ENCODE results near the gene RYR3. TPM values are rescaled to one million over a fixed set of nuclear protein-coding genes. Genes with fewer than 3 reads are reported as not detected.

RYR3 gene
- total and polyA plus RNA-seq, 4 donors = 0.88 to 23.1 (median 13.8) TPM

GRCh38 chr15:33380406-33380805 is 69.6 kb downstream of the RYR3 start:
- intact Hi-C loops (cut with DNase I) = loop anchor here in 1 of 2 donors (10.0 kb wide), 1 partner anchor 254 kb away; no protein-coding TSS in a partner anchor
- Histone ChIP-seq H3K4me3 (ENCODE audit: low read length in 2 of 2) (no peak overlapping the region), H3K27ac (ENCODE audit: low read depth in 1 of 2, low read length in 2 of 2) (no peak overlapping the region), H3K27me3 (ENCODE audit: control insufficient read depth in 1 of 2, insufficient read depth in 2 of 2, low read length in 1 of 2) (no peaks in the 10 kb centered on the region), H3K9me3 (ENCODE audit: control insufficient read depth, low read length) (no peaks in the 10 kb centered on the region), H3K4me1 (ENCODE audit: control insufficient read depth in 1 of 2, insufficient read depth in 2 of 2, low read length in 2 of 2) (peaks cover 0 to 3% of the 10 kb centered on the region in 2 donors), H3K36me3 (ENCODE audit: control insufficient read depth in 1 of 2, insufficient read depth in 2 of 2, low read length in 1 of 2) (no peaks in the 10 kb centered on the region)
- DNase-seq (no peak), ATAC-seq (ENCODE audit: low FRiP score) (no peak)
- 76 to 84% methylated on average over 8 of the region's 8 CpGs for WGBS, 2 donors

- intact Hi-C loops (cut with DNase I) = loop anchor here in 1 of 2 donors (10.0 kb wide), 1 partner anchor 252 kb away; no protein-coding TSS in a partner anchor
- no peak for ATAC-seq (ENCODE audit: low FRiP score)
These were observed 71.7 kb downstream of the RYR3 start for GRCh38 chr15:33382491-33382890.

GRCh38 chr15:33384307-33384706 is 73.5 kb downstream of the RYR3 start:
- ATAC-seq (ENCODE audit: low FRiP score) = no peak
- Histone ChIP-seq H3K27ac (ENCODE audit: low read depth in 1 of 2, low read length in 2 of 2) (no peak overlapping the region), H3K27me3 (ENCODE audit: control insufficient read depth in 1 of 2, insufficient read depth in 2 of 2, low read length in 1 of 2) (no peaks in the 10 kb centered on the region), H3K4me3 (ENCODE audit: low read length in 2 of 2) (no peak overlapping the region), H3K9me3 (ENCODE audit: control insufficient read depth, low read length) (no peaks in the 10 kb centered on the region), H3K4me1 (ENCODE audit: control insufficient read depth in 1 of 2, insufficient read depth in 2 of 2, low read length in 2 of 2) (no peaks in the 10 kb centered on the region), H3K36me3 (ENCODE audit: control insufficient read depth in 1 of 2, insufficient read depth in 2 of 2, low read length in 1 of 2) (no peaks in the 10 kb centered on the region)
- DNase-seq = no peak
- WGBS, 2 donors = 83 to 86% methylated on average over 3 of the region's 3 CpGs
- intact Hi-C loops (cut with DNase I) = loop anchor here in 1 of 2 donors (10.0 kb wide), 1 partner anchor 250 kb away; no protein-coding TSS in a partner anchor

More at GRCh38 chr15:33382491-33382890, 71.7 kb downstream of the RYR3 start:
- H3K4me1 ChIP-seq (ENCODE audit: control insufficient read depth in 1 of 2, insufficient read depth in 2 of 2, low read length in 2 of 2) = peaks cover 0 to 3% of the 10 kb centered on the region in 2 donors
- 88 to 92% methylated on average over 3 of the region's 3 CpGs for WGBS, 2 donors
- no peaks in the 10 kb centered on the region for H3K36me3 ChIP-seq (ENCODE audit: control insufficient read depth in 1 of 2, insufficient read depth in 2 of 2, low read length in 1 of 2)
- no peak for DNase-seq
- no peak overlapping the region for H3K27ac ChIP-seq (ENCODE audit: low read depth in 1 of 2, low read length in 2 of 2)
- no peak overlapping the region for H3K4me3 ChIP-seq (ENCODE audit: low read length in 2 of 2)
- H3K9me3 ChIP-seq (ENCODE audit: control insufficient read depth, low read length) = no peaks in the 10 kb centered on the region
- H3K27me3 ChIP-seq (ENCODE audit: control insufficient read depth in 1 of 2, insufficient read depth in 2 of 2, low read length in 1 of 2) = no peaks in the 10 kb centered on the region

- Histone ChIP-seq H3K4me1 (ENCODE audit: control insufficient read depth in 1 of 2, insufficient read depth in 2 of 2, low read length in 2 of 2) (no peaks in the 10 kb centered on the region), H3K4me3 (ENCODE audit: low read length in 2 of 2) (no peak overlapping the region), H3K36me3 (ENCODE audit: control insufficient read depth in 1 of 2, insufficient read depth in 2 of 2, low read length in 1 of 2) (no peaks in the 10 kb centered on the region), H3K27ac (ENCODE audit: low read depth in 1 of 2, low read length in 2 of 2) (no peak overlapping the region), H3K9me3 (ENCODE audit: control insufficient read depth, low read length) (no peaks in the 10 kb centered on the region), H3K27me3 (ENCODE audit: control insufficient read depth in 1 of 2, insufficient read depth in 2 of 2, low read length in 1 of 2) (no peaks in the 10 kb centered on the region)
- ATAC-seq (ENCODE audit: low FRiP score) (no peak), DNase-seq (no peak)
- whole genome bisulfite sequencing, 2 donors = 94 to 95% methylated on average over 3 of the region's 3 CpGs
- intact Hi-C loops (cut with DNase I) = no loop called here
These were observed 81.7 kb downstream of the RYR3 start for GRCh38 chr15:33392453-33392852.

- no peaks in the 10 kb centered on the region for H3K9me3 ChIP-seq (ENCODE audit: control insufficient read depth, low read length)
- no peak for ATAC-seq (ENCODE audit: low FRiP score)
- WGBS, 2 donors = 74 to 84% methylated on average over 6 of the region's 6 CpGs
- H3K27ac ChIP-seq (ENCODE audit: low read depth in 1 of 2, low read length in 2 of 2) = no peak overlapping the region
- H3K36me3 ChIP-seq (ENCODE audit: control insufficient read depth in 1 of 2, insufficient read depth in 2 of 2, low read length in 1 of 2) = no peaks in the 10 kb centered on the region
- no peaks in the 10 kb centered on the region for H3K4me1 ChIP-seq (ENCODE audit: control insufficient read depth in 1 of 2, insufficient read depth in 2 of 2, low read length in 2 of 2)
- intact Hi-C loops (cut with DNase I) = no loop called here
- H3K4me3 ChIP-seq (ENCODE audit: low read length in 2 of 2) = no peak overlapping the region
- DNase-seq = no peak
- no peaks in the 10 kb centered on the region for H3K27me3 ChIP-seq (ENCODE audit: control insufficient read depth in 1 of 2, insufficient read depth in 2 of 2, low read length in 1 of 2)
These were observed 82.8 kb downstream of the RYR3 start for GRCh38 chr15:33393546-33393945.

GRCh38 chr15:33395321-33395720 is 84.6 kb downstream of the RYR3 start:
- H3K27me3 ChIP-seq (ENCODE audit: control insufficient read depth in 1 of 2, insufficient read depth in 2 of 2, low read length in 1 of 2) = no peaks in the 10 kb centered on the region
- H3K4me1 ChIP-seq (ENCODE audit: control insufficient read depth in 1 of 2, insufficient read depth in 2 of 2, low read length in 2 of 2) = no peaks in the 10 kb centered on the region
- 80 to 83% methylated on average over 7 of the region's 7 CpGs for WGBS, 2 donors
- ATAC-seq (ENCODE audit: low FRiP score) (no peak), DNase-seq (no peak)
- H3K9me3 ChIP-seq (ENCODE audit: control insufficient read depth, low read length) = no peaks in the 10 kb centered on the region
- H3K36me3 ChIP-seq (ENCODE audit: control insufficient read depth in 1 of 2, insufficient read depth in 2 of 2, low read length in 1 of 2) = no peaks in the 10 kb centered on the region
- intact Hi-C loops (cut with DNase I) = no loop called here
- no peak overlapping the region for H3K27ac ChIP-seq (ENCODE audit: low read depth in 1 of 2, low read length in 2 of 2)
- no peak overlapping the region for H3K4me3 ChIP-seq (ENCODE audit: low read length in 2 of 2)

- Histone ChIP-seq H3K4me3 (ENCODE audit: low read length in 2 of 2) (no peak overlapping the region), H3K9me3 (ENCODE audit: control insufficient read depth, low read length) (no peaks in the 10 kb centered on the region), H3K27me3 (ENCODE audit: control insufficient read depth in 1 of 2, insufficient read depth in 2 of 2, low read length in 1 of 2) (no peaks in the 10 kb centered on the region), H3K27ac (ENCODE audit: low read depth in 1 of 2, low read length in 2 of 2) (no peak overlapping the region), H3K36me3 (ENCODE audit: control insufficient read depth in 1 of 2, insufficient read depth in 2 of 2, low read length in 1 of 2) (no peaks in the 10 kb centered on the region), H3K4me1 (ENCODE audit: control insufficient read depth in 1 of 2, insufficient read depth in 2 of 2, low read length in 2 of 2) (no peaks in the 10 kb centered on the region)
- no peak for DNase-seq
- ATAC-seq (ENCODE audit: low FRiP score) = no peak
- intact Hi-C loops (cut with DNase I) = no loop called here
- 89 to 90% methylated on average over 7 of the region's 7 CpGs for WGBS, 2 donors
These were observed 85.1 kb downstream of the RYR3 start for GRCh38 chr15:33395846-33396245.

GRCh38 chr15:33396475-33396874 is 85.7 kb downstream of the RYR3 start:
- Histone ChIP-seq H3K36me3 (ENCODE audit: control insufficient read depth in 1 of 2, insufficient read depth in 2 of 2, low read length in 1 of 2) (no peaks in the 10 kb centered on the region), H3K27ac (ENCODE audit: low read depth in 1 of 2, low read length in 2 of 2) (no peak overlapping the region), H3K4me3 (ENCODE audit: low read length in 2 of 2) (no peak overlapping the region), H3K9me3 (ENCODE audit: control insufficient read depth, low read length) (no peaks in the 10 kb centered on the region), H3K27me3 (ENCODE audit: control insufficient read depth in 1 of 2, insufficient read depth in 2 of 2, low read length in 1 of 2) (no peaks in the 10 kb centered on the region), H3K4me1 (ENCODE audit: control insufficient read depth in 1 of 2, insufficient read depth in 2 of 2, low read length in 2 of 2) (no peaks in the 10 kb centered on the region)
- 80 to 88% methylated on average over 2 of the region's 2 CpGs for WGBS, 2 donors
- DNase-seq (no peak), ATAC-seq (ENCODE audit: low FRiP score) (no peak)
- intact Hi-C loops (cut with DNase I) = no loop called here

- H3K4me3 ChIP-seq (ENCODE audit: low read length in 2 of 2) = no peak overlapping the region
- no peaks in the 10 kb centered on the region for H3K9me3 ChIP-seq (ENCODE audit: control insufficient read depth, low read length)
- no peaks in the 10 kb centered on the region for H3K36me3 ChIP-seq (ENCODE audit: control insufficient read depth in 1 of 2, insufficient read depth in 2 of 2, low read length in 1 of 2)
- 83 to 90% methylated on average over 10 of the region's 10 CpGs for WGBS, 2 donors
- H3K27ac ChIP-seq (ENCODE audit: low read depth in 1 of 2, low read length in 2 of 2) = no peak overlapping the region
- no peak for DNase-seq
- no peaks in the 10 kb centered on the region for H3K4me1 ChIP-seq (ENCODE audit: control insufficient read depth in 1 of 2, insufficient read depth in 2 of 2, low read length in 2 of 2)
- intact Hi-C loops (cut with DNase I) = no loop called here
- ATAC-seq (ENCODE audit: low FRiP score) = no peak
- H3K27me3 ChIP-seq (ENCODE audit: control insufficient read depth in 1 of 2, insufficient read depth in 2 of 2, low read length in 1 of 2) = no peaks in the 10 kb centered on the region
These were observed 87.8 kb downstream of the RYR3 start for GRCh38 chr15:33398555-33398954.

Measured in aorta (tissue), 5 donors.